ENCODE measurements around the gene JUN.

JUN gene

GRCh38 chr1:58783993-58784757, at the start of gene JUN:
TSS of gene JUN (minus strand) at chr1:58784047. CDS start at chr1:58783070, 977 bp downstream.
- DNase-seq (ENCODE audit: low read depth): peak; percentile 98

- no peak for DNase-seq (ENCODE audit: low read depth)
Observed at GRCh38 chr1:58833166-58833565, 49.3 kb upstream of the JUN start.

GRCh38 chr1:58830291-58830690, 46.4 kb upstream of the JUN start:
- no peak for DNase-seq (ENCODE audit: low read depth)

DNA sequence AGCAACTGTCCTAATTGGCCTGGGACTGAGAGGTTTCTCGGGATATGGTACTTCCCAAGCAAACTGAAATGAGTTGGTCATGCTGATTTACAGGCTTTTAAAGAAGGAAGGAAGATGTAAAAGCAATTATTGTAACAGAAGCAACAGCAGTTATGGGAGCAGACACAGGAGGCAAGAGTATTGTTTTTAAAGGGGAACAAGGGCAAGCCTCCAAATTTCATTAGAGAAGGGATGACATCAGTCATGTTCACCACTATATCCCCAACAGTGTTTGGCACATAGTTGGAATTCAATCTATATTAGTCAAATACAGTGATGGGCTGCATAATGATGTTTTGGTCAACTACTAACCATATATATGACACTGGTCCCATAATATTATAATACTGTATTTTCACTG, 46.0 kb upstream of the JUN start:
- DNase-seq (ENCODE audit: low read depth): no peak

- DNase-seq (ENCODE audit: low read depth): no peak
Observed at GRCh38 chr1:58827298-58827697, 43.5 kb upstream of the JUN start.

DNA sequence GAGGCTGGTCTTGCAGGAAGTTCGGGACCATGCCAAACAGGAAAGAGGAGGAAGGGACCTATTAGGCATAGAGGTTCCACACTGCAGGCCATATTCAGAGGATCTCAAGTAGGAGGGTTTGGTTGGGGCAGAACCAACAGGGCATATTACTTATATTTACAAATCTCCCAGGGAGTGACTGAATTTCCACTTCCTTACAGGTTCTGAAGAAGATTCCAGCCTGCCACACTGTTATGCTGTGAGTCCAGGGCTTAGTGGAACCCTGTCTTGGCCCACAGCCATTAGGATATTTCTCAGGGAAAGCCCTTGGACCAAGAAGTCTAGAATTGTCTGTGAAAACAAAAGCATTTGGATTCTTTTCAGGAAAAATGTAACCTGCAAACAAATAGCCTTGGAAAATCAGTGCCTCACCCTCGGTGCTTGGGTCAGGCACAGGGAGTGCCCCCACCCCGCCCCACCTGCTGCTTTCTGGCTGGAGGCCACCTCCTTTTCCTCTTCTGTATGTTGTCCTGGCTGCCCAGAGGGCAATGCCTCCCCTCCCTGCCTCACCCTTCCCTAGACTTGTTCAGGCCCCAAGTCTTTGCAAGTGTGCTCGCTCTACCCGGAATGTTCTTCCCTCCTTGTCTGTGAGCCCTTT, 41.0 kb upstream of the JUN start:
- DNase-seq (ENCODE audit: low read depth): no peak

DNA sequence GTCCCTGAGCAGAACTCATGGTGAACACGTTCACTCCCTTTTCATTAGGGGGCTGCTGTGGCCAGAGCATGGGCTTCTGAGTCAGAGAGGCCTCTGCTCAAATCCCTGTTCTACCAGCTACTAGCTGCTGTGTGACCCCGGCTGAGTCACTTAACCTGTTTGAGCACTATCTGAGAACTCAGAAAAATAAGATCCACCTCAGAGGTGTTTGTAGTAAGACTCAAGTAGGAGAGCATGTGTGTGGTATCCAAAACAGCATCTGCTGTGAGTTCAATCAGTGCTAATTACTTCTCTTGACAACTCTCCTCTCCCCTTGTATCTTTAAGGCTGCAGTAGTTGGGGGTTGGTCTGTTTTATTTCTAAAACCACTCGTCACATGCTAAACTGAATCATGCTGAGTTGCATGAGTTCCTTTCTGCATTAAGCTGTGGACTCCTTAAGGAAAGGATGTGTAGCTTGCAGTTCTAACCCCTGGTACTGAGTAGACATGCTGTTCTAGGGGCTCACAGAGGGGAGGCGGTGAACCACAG, 39.7 kb upstream of the JUN start:
- no peak for DNase-seq (ENCODE audit: low read depth)

DNA sequence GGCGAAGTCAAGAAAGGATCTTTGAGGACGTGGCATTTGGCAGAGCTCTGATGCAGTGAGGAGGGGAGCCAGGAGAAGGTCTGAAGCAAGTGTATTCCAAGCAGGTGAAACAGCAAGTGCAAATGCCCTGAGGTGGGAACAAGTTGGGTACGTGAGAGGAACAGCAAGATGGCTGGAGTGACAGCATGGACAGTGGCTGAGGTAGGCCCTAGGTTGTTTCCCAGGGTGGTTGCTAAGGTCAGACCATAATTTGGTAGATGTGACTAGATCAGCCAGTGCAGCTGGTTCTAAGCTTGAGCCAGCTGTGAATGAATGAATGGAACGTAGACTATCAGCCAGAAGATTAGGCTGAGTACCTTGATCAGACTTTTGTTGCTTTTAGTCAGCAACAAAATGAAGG, 37.5 kb upstream of the JUN start:
- DNase-seq (ENCODE audit: low read depth): no peak

- DNase-seq (ENCODE audit: low read depth): no peak
Observed at GRCh38 chr1:58818976-58819375, 35.1 kb upstream of the JUN start.

GRCh38 chr1:58818075-58818474, 34.2 kb upstream of the JUN start:
- no peak for DNase-seq (ENCODE audit: low read depth)

DNA sequence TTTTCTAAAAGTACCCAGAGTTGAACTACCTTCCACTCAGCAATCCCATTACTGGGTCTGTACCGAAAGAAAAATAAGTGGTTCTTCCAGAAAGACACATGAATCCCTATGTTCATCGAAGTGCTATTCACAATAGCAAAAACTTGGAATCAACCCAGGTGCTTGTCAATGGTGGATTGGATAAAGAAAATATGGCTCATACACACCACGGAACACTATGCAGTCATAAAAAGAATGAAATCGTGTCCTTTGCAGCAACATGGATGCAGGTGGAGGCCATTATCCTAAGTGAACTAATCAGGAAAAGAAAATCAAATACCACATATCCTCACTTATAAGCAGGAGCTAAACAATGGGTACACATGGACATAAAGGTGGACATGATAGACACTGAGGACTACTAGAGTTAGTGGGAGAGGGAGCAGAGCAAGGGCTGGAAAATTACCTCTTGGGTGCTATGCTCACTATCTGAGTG, 32.9 kb upstream of the JUN start:
- DNase-seq (ENCODE audit: low read depth): no peak

DNA sequence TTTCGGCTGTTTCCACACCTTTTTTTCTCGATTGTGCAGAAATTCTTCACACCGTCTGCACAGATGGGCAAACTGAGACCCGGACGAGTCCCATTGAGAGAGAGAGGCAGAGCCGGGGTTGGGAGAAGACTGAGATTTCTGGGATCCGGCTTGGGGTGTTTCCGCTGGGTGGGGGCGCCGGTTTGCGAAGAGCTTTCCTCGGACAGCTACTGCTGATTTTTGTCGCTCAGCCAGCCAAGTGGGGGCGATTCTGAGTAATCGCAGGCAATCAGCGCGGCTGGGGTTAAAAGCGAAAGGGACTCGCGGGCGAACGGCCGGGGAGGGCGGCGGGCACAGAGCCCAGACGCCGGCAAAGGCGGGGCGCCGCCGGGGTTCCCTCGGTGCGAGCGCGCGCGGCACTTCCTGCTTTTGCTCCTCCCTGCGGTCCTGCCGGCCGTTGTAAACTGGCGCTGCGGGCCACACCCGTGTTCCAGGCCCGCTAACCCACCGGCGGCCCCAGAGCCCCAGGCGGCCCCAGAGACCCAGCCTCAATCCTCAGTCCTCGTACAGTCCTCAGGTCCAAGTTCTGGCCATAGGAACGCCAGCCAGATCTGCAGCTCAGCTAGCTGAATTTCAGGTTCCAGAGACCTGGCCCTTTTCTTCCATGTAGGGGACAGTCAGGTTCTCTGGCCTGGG, 32.4 kb upstream of the JUN start:
- DNase-seq (ENCODE audit: low read depth): peak; percentile 73

GRCh38 chr1:58815686-58816071, 31.8 kb upstream of the JUN start:
- DNase-seq (ENCODE audit: low read depth): no peak

DNA sequence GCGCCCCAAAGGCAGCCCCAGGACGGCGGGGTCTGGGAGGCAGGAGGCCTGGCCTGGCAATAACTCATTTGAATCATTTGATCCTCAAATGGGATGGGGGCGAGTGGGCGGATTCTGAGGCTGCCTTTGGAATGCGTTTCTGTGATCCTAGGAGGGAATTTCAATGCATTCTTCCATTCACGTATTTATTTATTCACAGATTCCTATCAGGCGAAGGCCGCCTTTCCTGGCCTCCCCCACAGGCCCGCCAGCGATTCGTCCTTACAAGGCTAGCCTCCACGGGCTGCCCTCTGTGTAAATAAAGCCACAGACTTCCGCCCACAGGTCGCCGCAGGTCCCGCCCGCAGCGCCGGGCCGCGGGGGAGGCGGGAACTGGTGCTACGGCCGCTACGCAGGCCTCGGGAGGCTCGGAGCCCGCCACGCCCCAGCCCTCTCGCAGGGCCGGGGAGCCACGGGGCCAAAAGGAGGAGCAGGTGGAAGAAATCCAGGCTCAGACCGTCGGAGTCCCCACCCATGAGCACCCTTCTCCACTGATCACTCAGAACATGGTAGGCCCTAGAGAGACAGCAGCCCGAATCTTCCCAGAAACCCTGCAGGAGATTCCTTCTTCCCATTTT, 31.3 kb upstream of the JUN start:
- DNase-seq (ENCODE audit: low read depth): peak; percentile 16

DNA sequence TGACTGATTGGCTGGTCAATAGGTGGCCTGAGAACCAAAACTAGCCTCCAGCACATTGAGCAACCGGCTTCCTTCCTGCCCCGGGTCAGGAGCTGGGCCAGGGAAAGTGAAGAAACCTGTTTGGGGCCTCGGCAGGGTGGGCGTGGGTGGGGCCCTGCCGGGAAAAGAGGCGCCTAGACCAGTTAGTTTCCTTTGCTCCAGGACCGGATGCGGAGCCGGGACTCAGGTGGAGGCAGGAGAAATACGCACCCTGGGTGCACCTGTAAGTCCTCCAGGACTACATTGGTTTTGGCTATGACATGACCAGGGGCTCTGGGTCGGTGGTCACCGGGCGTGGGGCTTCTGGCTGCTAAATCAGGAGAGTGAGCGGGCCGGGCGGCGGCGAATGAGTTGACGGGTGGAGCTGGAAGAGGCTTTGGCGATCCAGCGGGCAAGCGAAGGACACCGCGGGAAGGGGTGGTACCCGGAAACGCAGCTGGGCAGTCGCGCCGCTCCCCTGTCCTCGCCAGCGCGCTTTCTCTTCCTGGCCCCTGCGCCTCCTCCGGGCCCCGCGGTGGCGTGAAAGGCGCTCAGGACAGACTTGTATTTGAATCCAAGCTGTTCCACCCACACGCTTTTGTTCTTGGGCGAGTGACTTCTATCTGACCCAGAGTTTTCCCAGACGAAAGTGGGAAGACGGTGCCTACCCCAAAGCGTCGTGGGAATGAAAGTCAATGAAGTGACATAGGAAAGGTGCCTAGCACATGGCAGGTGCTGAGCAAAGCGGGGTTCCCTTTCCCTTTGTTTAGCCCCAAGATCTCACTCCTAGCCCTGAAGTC, 30.6 kb upstream of the JUN start:
- DNase-seq (ENCODE audit: low read depth): no peak

DNA sequence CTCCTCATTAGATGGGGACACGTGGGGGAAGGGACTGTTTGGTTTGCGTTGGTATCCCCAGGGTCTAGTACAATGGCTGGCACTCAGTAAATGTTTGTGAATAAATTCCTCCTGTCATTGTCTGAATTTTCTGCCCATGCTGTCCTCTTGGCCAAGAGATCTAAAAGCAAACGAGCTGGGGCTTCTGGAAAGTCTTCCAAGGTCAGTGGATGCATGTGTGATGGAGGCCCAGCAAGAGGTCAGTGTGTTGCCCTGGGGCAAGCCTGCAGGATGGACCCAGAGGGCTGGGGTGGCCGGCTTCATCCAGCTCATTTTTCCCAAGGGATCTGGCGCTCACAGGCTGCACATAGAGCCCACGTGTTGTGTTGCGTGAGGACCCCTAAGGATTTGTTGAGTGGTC, 30.0 kb upstream of the JUN start:
- DNase-seq (ENCODE audit: low read depth): no peak

DNA sequence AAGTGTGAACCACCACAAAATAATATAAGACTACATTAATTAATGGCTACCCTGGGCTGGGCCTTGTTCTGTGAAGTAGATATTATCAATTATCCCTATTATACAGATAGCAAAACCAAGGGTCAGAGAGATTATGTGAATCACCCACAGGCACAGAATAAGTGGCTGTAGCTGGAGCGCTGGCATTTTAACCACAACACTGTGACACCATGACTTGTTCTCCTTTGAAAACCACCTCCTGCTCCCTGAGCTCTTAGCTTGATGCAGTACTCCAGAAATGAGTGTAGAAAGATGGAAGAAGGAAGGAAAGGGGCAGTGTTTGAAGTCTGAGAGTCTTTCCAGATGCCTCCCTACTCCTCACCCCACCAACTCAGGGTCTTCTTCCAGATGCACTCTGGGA, 29.5 kb upstream of the JUN start:
- no peak for DNase-seq (ENCODE audit: low read depth)

GRCh38 chr1:58812926-58813325, 29.1 kb upstream of the JUN start:
- DNase-seq (ENCODE audit: low read depth): no peak

DNA sequence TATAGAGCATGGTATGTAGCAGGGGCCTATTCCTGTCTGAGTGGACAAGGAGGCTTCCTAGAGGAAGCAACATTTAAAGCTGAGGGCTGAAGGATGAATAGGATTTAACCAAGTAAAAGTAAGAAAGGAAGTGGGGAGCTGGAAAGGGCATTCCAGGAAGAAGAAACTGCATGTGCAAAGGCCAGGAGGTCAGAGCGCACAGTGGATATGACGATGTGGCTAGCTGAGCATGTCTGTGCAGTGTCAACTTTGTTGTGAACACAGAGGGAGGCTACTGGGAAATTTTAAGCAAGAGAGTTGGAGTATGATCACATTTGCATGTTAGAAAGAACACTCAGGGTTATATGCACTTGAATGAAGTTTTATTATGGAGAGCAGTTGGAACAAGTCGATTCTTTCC, 28.6 kb upstream of the JUN start:
- DNase-seq (ENCODE audit: low read depth): no peak

DNA sequence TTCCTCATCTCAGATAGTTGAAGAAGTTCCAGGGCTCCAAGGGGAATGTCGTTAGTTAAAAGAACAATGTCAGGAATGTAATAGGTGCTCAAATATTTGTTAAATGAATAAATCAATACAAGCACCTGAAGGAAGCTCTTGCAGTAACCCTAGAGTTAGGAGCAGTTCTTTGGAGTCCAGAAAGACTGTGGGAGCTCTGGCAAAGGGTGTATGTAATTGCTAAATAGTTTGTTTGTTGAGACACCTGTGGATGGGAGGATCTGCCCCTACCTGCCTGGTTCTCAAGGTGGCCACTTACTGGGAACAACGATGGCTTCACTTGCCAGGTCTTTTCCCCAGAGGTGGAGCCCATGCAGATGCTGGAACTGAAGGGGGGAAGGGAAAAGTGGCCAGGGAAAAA, 27.5 kb upstream of the JUN start:
- DNase-seq (ENCODE audit: low read depth): no peak

DNA sequence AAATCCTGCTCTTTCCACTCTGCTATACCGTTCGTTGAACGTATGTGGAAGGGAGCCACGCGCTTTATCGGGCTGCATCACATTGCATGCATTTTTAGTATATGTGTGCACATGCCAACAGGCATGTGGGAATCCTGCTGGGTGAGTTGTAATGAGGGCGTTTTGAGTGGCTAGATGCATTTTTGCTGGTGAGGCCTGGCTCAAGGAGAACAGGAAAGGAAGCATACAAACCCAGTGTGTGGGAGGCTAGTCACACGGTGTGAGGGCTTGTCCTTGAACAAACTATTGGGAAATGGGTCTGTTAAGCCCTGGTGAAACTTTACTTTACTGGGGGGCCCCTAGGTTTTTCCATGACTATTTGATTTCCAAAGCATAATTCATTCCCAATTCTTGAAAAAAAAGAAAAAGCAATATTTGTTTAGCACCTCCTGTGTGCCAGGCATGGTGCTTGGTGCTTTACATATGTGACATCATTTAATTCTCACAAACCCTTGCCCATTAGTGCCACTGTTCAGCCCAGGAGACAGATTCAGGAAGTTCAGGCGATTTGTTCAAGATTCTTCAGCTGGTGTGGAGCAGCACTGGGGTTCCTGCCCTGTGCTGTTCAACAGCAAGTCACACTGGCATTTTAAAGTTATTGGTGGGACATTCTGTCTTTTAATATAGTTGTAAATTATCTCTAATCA, 25.6 kb upstream of the JUN start:
- DNase-seq (ENCODE audit: low read depth): no peak

Data from stimulated activated CD4-positive, alpha-beta T cell treated with anti-CD3 and anti-CD28 coated beads, Interleukin-2, amount 100 ng/mL, for 4 hours (primary cell).